HepG2 (cell line): Measurements from ENCODE around the gene SH2D7. TPM values are rescaled to one million over a fixed set of nuclear protein-coding genes. Genes with fewer than 3 reads are reported as not detected.

Experiments
- FOXK1 ChIP-seq: sonication (generic); formaldehyde crosslinking; IDR thresholded peaks from 2 replicates; pipeline ENCODE4 v1.4.0; 2020; ENCODE audit warnings: low read depth, missing genetic modification reagents, borderline replicate concordance
- HNF4G ChIP-seq, 2 experiments: sonication (generic) in 1 of 2; formaldehyde crosslinking in 1 of 2; IDR thresholded peaks; 2 replicates each; pipeline versions ENCODE4 v1.4.0 to v1.6.1; 2011 to 2020; ENCODE audit warnings: borderline replicate concordance in 2 of 2, low read depth in 2 of 2, mild to moderate bottlenecking in 2 of 2, low read length in 1 of 2, missing genetic modification reagents in 1 of 2, moderate library complexity in 1 of 2
- KAT2B ChIP-seq: fragments of 150-350 bp; IDR thresholded peaks from 2 replicates; pipeline ENCODE4 v1.6.1; 2014; ENCODE audit warnings: low read depth, low read length, borderline replicate concordance
- KDM2A ChIP-seq: sonication (generic); formaldehyde crosslinking; IDR thresholded peaks from 2 replicates; pipeline ENCODE4 v1.4.0; 2020; ENCODE audit warnings: low read depth, missing genetic modification reagents, borderline replicate concordance
- PRPF4 ChIP-seq: fragments of 200-400 bp; formaldehyde crosslinking; IDR thresholded peaks from 2 replicates; pipeline ENCODE4 v1.6.1; 2016; ENCODE audit warnings: low read length, low read depth; ENCODE audit not compliant: poor library complexity, severe bottlenecking
- RAD51 ChIP-seq: fragments of 450-650 bp; IDR thresholded peaks from 2 replicates; pipeline ENCODE4 v1.6.1; 2016; ENCODE audit warnings: borderline replicate concordance
- ZMYM3 ChIP-seq: sonication (generic); formaldehyde crosslinking; IDR thresholded peaks from 2 replicates; pipeline ENCODE4 v1.5.1; 2020; ENCODE audit warnings: mild to moderate bottlenecking, missing genetic modification reagents
- ZNF264 ChIP-seq: sonication (generic); formaldehyde crosslinking; IDR thresholded peaks from 2 replicates; pipeline ENCODE4 v1.4.0; 2020; ENCODE audit warnings: missing genetic modification reagents
- ZNF367 ChIP-seq: sonication (generic); formaldehyde crosslinking; IDR thresholded peaks from 2 replicates; pipeline ENCODE4 v1.4.0; 2020; ENCODE audit warnings: missing genetic modification reagents, borderline replicate concordance
- ZNF550 ChIP-seq: sonication (generic); formaldehyde crosslinking; IDR thresholded peaks from 2 replicates; pipeline ENCODE4 v1.4.0; 2020; ENCODE audit warnings: mild to moderate bottlenecking, missing genetic modification reagents, borderline replicate concordance
- polyA plus RNA-seq, 8 experiments: library from polyadenylated mRNA; depleted of rRNA in 3 of 8; stranded (reverse) in 7 of 8; unstranded in 1 of 8; fragments of >200 nt; fragmentation: Illumina TruSeq in 4 of 8; extraction: Trizol in 4 of 8; gene quantifications; 2 replicates each; pipeline versions ENCODE4 v1.2.1 to v1.2.3, GENCODE V29; 2011 to 2016; ENCODE audit warnings: low read depth in 4 of 8, missing spikeins in 1 of 8, mixed read lengths in 1 of 8; ENCODE audit not compliant: insufficient read depth in 1 of 8
- total RNA-seq, 5 experiments: library from RNA; depleted of rRNA; stranded (reverse); fragments of >200 nt; fragmentation: Illumina TruSeq; extraction: Trizol; gene quantifications; 2 replicates each; pipeline ENCODE4 v1.2.3, GENCODE V29; 2016; ENCODE audit warnings: low read depth in 1 of 5
- TF ChIP-seq, protein P1 (sequence below): IDR thresholded peaks from 2 replicates; pipeline ENCODE4 v1.4.0; 2020; ENCODE audit warnings: mild to moderate bottlenecking, missing genetic modification reagents
- TF ChIP-seq, protein P2 (sequence below): sonication (generic); formaldehyde crosslinking; IDR thresholded peaks from 2 replicates; pipeline ENCODE4 v1.4.0; 2020; ENCODE audit warnings: missing genetic modification reagents
- TF ChIP-seq, protein P3 (sequence below): sonication (generic); formaldehyde crosslinking; IDR thresholded peaks from 2 replicates; pipeline ENCODE4 v1.8.1; 2023; ENCODE audit warnings: mild to moderate bottlenecking, moderate library complexity, missing genetic modification reagents
- TF ChIP-seq, protein P4 (sequence below): sonication (generic); formaldehyde crosslinking; IDR thresholded peaks from 2 replicates; pipeline ENCODE4 v1.4.0; 2020; ENCODE audit warnings: missing genetic modification reagents, mild to moderate bottlenecking, borderline replicate concordance
- TF ChIP-seq, protein P5 (sequence below): sonication (generic); formaldehyde crosslinking; IDR thresholded peaks from 2 replicates; pipeline ENCODE4 v1.4.0; 2020; ENCODE audit warnings: missing genetic modification reagents

Gene SH2D7
- total and polyA plus RNA-seq, 2 of the 13 experiments (the other 11 are each of a cell fraction or from before 2014, with no cell fraction given): not detected

GRCh38 chr15:78055919-78056713, 36.2 kb upstream of the SH2D7 start (continued):
- TF ChIP-seq, protein P1, sequence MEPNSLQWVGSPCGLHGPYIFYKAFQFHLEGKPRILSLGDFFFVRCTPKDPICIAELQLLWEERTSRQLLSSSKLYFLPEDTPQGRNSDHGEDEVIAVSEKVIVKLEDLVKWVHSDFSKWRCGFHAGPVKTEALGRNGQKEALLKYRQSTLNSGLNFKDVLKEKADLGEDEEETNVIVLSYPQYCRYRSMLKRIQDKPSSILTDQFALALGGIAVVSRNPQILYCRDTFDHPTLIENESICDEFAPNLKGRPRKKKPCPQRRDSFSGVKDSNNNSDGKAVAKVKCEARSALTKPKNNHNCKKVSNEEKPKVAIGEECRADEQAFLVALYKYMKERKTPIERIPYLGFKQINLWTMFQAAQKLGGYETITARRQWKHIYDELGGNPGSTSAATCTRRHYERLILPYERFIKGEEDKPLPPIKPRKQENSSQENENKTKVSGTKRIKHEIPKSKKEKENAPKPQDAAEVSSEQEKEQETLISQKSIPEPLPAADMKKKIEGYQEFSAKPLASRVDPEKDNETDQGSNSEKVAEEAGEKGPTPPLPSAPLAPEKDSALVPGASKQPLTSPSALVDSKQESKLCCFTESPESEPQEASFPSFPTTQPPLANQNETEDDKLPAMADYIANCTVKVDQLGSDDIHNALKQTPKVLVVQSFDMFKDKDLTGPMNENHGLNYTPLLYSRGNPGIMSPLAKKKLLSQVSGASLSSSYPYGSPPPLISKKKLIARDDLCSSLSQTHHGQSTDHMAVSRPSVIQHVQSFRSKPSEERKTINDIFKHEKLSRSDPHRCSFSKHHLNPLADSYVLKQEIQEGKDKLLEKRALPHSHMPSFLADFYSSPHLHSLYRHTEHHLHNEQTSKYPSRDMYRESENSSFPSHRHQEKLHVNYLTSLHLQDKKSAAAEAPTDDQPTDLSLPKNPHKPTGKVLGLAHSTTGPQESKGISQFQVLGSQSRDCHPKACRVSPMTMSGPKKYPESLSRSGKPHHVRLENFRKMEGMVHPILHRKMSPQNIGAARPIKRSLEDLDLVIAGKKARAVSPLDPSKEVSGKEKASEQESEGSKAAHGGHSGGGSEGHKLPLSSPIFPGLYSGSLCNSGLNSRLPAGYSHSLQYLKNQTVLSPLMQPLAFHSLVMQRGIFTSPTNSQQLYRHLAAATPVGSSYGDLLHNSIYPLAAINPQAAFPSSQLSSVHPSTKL (CRISPR knock-in tag): peak; percentile 45; the same call in 1 of the 2 replicates
- TF ChIP-seq KDM2A (0 out of 2 replicates have a peak, but pooled peaks have one; percentile 22), PRPF4 (no peak), RAD51 (no peak), ZNF550 (CRISPR knock-in tag) (no peak), ZMYM3 (CRISPR knock-in tag) (peak; percentile 30; the same call in 1 of the 2 replicates), ZNF264 (CRISPR knock-in tag) (no peak), KAT2B (no peak), ZNF367 (CRISPR knock-in tag) (no peak), HNF4G (IDR thresholded peaks at IDR 0.05; ENCODE audit: borderline replicate concordance, low read depth, low read length) (peak; percentile 68; the same call in 1 of the 2 replicates), HNF4G (CRISPR knock-in tag; IDR thresholded peaks at IDR 0.05; ENCODE audit: borderline replicate concordance, low read depth) (peak; percentile 37; the same call in 1 of the 2 replicates), FOXK1 (CRISPR knock-in tag) (no peak)
- TF ChIP-seq, protein P2, sequence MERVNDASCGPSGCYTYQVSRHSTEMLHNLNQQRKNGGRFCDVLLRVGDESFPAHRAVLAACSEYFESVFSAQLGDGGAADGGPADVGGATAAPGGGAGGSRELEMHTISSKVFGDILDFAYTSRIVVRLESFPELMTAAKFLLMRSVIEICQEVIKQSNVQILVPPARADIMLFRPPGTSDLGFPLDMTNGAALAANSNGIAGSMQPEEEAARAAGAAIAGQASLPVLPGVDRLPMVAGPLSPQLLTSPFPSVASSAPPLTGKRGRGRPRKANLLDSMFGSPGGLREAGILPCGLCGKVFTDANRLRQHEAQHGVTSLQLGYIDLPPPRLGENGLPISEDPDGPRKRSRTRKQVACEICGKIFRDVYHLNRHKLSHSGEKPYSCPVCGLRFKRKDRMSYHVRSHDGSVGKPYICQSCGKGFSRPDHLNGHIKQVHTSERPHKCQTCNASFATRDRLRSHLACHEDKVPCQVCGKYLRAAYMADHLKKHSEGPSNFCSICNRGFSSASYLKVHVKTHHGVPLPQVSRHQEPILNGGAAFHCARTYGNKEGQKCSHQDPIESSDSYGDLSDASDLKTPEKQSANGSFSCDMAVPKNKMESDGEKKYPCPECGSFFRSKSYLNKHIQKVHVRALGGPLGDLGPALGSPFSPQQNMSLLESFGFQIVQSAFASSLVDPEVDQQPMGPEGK (CRISPR knock-in tag): 0 out of 2 replicates have a peak, but pooled peaks have one; percentile 6
- TF ChIP-seq, protein P3, sequence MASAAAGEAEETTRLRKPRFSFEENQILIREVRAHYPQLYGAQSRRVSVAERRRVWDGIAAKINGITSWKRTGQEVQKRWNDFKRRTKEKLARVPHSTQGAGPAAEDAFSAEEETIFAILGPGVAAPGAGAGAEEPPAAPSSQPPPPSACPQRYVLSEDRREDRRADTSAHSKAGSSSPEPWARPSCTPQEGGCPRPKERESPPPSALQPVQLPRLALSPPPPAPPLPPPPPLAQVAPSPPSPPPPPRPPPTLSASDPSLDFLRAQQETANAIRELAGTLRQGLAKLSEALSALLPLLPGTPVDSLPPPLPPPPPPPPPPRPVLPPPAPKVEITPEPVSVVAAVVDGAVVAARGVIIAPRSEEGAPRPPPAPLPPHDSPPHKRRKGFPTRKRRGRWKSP (CRISPR knock-in tag): no peak
- TF ChIP-seq, protein P4, sequence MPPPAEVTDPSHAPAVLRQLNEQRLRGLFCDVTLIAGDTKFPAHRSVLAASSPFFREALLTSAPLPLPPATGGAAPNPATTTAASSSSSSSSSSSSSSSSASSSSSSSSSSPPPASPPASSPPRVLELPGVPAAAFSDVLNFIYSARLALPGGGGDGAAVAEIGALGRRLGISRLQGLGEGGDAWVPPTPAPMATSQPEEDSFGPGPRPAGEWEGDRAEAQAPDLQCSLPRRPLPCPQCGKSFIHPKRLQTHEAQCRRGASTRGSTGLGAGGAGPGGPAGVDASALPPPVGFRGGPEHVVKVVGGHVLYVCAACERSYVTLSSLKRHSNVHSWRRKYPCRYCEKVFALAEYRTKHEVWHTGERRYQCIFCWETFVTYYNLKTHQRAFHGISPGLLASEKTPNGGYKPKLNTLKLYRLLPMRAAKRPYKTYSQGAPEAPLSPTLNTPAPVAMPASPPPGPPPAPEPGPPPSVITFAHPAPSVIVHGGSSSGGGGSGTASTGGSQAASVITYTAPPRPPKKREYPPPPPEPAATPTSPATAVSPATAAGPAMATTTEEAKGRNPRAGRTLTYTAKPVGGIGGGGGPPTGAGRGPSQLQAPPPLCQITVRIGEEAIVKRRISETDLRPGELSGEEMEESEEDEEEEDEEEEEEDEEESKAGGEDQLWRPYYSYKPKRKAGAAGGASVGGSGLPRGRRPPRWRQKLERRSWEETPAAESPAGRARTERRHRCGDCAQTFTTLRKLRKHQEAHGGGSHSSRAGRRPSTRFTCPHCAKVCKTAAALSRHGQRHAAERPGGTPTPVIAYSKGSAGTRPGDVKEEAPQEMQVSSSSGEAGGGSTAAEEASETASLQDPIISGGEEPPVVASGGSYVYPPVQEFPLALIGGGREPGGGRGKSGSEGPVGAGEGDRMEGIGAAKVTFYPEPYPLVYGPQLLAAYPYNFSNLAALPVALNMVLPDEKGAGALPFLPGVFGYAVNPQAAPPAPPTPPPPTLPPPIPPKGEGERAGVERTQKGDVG (CRISPR knock-in tag): no peak
- TF ChIP-seq, protein P5, sequence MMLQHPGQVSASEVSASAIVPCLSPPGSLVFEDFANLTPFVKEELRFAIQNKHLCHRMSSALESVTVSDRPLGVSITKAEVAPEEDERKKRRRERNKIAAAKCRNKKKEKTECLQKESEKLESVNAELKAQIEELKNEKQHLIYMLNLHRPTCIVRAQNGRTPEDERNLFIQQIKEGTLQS (CRISPR knock-in tag): no peak
